ENCODE results near the gene THAP5.

The THAP5 gene

GRCh38 chr7:108528183-108528712 lies 41.3 kb downstream of the THAP5 start:
- no peak for DNase-seq

- DNase-seq = no peak
Observed at GRCh38 chr7:108526768-108527017, 42.8 kb downstream of the THAP5 start.

- peak; percentile 100 for DNase-seq
Observed at GRCh38 chr7:108525985-108526767, 43.3 kb downstream of the THAP5 start, which contains the start of gene PNPLA8. TSS of gene PNPLA8 (minus strand) at chr7:108526135. CDS start at chr7:108515491, 10,644 bp downstream.

GRCh38 chr7:108525327-108525984 lies 44.0 kb downstream of the THAP5 start:
- DNase-seq = peak; percentile 75

GRCh38 chr7:108522780-108523179 lies 46.7 kb downstream of the THAP5 start:
- no peak for DNase-seq

GRCh38 chr7:108517951-108518350 lies 51.6 kb downstream of the THAP5 start:
- DNase-seq = no peak

- no peak for DNase-seq
Observed at GRCh38 chr7:108515630-108516029, 53.9 kb downstream of the THAP5 start.

GRCh38 chr7:108515013-108515412 lies 54.5 kb downstream of the THAP5 start:
- no peak for DNase-seq
